ENCODE data around the gene HBEGF.
A peak's percentile ranks its signal among the peaks of the same experiment; 100 is the strongest.

HBEGF gene

DNA sequence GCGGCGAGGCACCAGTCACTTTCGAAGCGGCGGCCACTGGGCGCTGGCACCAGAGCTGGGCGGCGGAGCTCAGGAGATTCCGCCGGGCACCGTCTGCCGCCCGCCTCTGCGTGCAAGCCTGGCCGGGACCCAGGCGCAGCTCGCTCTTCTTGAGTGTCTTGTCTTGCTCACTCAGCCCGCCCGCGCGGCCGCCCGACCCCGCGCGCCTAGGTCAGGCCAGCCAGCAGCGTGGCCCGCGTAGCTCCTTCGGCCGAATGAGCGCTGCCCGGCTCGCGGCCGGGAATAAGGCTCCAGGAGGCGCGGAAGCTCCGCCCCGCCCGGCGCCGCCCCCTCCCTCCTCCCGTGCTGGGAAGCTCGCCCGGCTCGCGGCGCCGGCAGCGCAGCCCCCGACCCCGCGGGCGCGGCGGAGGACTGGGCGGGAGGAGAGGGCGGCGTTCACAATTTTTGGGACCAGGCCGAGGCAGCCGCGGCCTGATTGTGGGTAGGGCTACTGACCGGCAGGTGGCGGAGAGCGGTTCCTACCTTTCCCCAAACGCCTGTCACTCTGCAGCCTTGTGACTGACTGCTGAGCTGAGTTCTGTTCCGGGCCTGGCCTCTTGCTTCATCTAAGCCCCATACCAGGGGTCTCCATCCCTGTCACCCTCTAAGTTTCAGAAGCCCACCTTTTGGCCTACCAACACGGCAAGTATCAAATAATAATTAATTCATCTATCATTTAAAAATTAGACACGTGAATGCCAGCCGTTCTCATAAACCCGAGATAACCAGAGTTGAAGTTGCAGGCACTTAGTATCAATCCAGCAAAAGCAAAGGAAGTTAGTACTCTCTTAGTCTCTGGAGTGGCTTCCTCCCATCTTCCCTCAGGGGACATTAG is at the start of gene HBEGF:
HBEGF (minus strand) TSS at position 256 of the 874 bp plus-strand sequence. CDS start 275 bp downstream, outside the sequence.
- DNase-seq: peak; percentile 69

DNA sequence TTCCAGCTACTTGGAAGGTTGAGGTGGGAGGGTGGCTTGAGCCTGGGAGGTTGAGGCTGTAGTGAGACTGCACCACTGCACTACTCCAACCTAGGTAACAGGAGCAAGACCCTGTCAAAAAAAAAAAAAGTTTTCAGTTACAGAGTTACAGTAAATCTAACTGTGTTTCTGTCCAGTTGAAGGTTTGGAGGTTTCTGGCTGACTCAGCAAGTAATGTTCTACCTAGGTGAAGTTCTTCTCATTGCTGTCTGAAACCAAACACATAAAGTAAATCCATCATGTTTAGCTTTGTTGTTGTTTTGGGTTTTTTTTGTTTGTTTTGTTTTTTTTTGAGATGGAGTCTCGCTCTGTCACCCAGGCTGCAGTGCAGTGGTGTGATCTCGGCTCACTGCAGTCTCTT is 47.3 kb upstream of the HBEGF start:
- DNase-seq: no peak

- no peak for DNase-seq
These were observed 45.3 kb upstream of the HBEGF start for GRCh38 chr5:140391732-140392131.

- no peak for DNase-seq
These were observed 44.9 kb upstream of the HBEGF start for GRCh38 chr5:140391312-140391711.

- DNase-seq: no peak
These were observed 41.6 kb upstream of the HBEGF start for GRCh38 chr5:140388052-140388451.

DNA sequence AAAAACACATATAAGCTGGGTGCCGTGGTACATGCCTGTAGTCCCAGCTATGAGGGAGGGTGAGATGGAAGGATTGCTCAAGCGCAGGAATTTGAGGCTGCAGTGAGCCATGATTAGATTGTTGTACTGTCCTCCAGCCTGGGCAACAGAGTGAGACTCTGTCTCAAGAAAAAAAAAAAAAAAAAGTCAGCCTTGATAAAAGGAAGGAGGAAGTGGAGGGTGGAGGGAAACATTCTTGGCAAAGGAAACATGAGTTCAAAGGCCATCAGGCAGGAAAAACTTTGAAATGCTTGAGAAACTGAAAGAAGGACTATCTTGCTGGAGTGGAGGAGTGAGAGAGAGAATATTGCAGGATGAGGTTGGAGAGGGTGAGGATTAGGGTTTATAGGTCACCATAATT is 36.9 kb upstream of the HBEGF start:
- no peak for DNase-seq

DNA sequence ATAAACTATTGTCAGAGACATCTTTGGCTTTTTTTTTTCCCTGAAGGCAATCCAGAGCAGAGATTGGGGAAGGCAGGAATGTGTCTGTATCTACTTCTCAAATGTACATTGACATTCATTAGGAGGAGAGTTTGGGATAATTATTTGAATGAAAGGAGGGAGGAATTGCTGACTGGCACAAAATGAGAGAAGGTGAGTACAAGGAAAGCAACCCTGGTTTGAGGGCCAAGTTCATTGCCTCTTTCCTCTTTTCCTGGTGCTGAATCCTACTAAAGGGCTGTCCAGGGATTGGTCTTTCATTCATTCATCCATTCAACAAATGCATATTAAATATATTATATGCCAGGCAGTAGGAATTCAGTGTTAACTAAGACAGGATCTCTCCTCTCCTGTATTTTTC is 36.5 kb upstream of the HBEGF start:
- DNase-seq: no peak

GRCh38 chr5:140381972-140382371 is 35.6 kb upstream of the HBEGF start:
- no peak for DNase-seq

GRCh38 chr5:140381351-140381750 is 34.9 kb upstream of the HBEGF start:
- no peak for DNase-seq

GRCh38 chr5:140372971-140373487 is 26.6 kb upstream of the HBEGF start:
- peak; percentile 65 for DNase-seq

DNA sequence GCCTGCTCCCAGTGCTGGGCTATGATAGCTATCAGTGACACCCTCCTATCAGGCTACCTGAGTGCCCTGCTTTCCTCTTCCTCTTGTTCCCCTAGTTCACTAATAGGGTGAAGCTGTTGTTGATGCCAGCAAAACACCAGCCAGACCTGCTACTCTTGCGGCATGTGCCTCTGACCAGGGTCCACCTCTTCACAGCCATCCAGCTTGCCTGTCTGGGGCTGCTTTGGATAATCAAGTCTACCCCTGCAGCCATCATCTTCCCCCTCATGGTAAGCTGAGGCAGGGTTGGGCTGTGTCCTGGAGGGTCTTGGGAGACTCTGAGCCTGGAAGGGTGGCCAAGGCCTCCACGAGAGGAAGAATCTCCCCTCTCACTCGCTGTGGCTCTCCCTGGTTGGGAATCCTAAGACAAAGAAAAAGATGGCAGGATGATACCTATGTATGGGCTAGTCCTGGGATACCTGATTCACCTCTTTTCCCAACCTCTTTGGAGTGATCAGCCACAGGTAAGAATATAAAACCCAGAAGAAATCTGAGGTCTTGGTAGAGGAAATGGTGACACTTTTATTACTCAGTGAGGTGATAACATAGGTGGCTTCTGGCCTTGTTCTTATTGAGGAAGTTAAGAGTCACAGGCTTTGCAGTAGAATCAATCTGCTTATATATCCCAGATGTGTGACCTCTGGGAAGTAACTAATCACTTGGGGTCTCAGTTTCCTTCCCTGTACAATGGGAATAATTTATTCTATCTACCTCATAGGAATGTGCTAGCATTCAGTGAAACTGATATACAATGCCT is 25.2 kb upstream of the HBEGF start:
- DNase-seq: no peak

GRCh38 chr5:140367256-140368013 is 21.0 kb upstream of the HBEGF start:
- DNase-seq: no peak

GRCh38 chr5:140366589-140367255 is 20.3 kb upstream of the HBEGF start:
- no peak for DNase-seq

DNA sequence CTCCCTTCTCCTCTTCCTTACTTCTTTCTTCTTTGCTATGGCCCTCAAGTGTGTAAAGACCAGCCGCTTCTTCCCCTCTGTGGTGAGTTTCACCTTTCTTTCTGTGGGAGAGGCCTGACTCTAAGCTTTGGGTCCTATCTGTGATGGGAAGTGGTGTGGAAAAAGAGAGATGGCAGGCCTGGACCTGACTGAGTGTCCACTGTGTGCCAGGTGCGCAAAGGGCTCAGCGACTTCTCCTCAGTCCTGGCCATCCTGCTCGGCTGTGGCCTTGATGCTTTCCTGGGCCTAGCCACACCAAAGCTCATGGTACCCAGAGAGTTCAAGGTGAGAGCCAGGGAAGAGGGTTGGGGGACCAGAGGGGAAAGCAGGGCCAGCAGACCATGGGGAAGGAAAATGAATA is 19.5 kb upstream of the HBEGF start:
- no peak for DNase-seq

DNA sequence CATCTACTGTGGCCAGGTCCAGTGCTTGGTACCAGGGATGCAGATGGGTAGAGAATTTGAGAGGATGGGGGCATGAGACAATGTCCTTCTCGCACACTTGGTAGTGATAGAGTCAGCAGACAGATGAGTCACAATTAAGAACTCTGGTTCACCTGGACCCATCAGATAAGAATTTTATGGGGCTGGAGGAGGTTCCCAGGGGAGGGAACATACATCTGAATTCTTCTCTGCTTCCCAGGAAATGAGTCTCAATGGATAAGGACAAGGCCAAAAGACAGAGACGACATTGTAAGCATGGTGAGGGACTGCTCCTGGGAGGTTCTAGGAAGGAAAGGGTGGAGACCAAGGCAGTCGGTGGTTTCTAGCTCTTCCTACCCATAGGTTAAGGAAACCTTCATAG is 18.9 kb upstream of the HBEGF start:
- no peak for DNase-seq

DNA sequence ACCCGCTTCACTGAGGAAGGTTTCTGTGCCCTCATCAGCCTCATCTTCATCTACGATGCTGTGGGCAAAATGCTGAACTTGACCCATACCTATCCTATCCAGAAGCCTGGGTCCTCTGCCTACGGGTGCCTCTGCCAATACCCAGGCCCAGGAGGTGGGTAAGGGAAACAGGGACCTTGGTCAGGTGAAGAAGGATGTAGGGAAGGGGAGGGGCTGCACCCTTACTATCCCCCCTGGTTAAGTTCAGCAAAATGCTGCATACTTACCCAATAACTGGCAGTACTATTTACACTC is 18.0 kb upstream of the HBEGF start:
- DNase-seq: no peak

DNA sequence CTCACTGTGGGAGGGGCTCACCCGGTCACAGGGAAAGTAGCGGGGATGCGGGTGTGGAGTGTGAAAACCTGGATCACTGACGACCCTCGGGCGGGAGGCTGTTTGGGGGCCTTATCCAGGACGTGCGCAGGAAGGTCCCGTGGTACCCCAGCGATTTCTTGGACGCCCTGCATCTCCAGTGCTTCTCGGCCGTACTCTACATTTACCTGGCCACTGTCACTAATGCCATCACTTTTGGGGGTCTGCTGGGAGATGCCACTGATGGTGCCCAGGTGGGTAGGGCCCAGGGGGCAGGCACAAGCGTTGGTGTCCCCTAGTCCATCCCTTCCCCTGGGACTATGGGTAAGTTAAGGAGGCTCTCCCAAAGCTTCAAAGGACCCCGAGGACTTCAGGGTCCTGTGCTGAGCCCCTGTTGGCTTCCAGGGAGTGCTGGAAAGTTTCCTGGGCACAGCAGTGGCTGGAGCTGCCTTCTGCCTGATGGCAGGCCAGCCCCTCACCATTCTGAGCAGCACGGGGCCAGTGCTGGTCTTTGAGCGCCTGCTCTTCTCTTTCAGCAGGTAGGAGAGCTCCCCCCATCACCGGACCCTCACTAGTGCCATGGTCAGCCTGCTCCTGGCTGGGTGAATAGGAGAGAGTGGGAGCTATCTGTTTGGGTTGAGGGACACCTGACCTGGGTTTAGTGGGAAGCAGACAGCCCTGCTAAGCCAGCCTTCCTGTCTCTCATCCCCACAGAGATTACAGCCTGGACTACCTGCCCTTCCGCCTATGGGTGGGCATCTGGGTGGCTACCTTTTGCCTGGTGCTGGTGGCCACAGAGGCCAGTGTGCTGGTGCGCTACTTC is 17.4 kb upstream of the HBEGF start:
- no peak for DNase-seq

DNA sequence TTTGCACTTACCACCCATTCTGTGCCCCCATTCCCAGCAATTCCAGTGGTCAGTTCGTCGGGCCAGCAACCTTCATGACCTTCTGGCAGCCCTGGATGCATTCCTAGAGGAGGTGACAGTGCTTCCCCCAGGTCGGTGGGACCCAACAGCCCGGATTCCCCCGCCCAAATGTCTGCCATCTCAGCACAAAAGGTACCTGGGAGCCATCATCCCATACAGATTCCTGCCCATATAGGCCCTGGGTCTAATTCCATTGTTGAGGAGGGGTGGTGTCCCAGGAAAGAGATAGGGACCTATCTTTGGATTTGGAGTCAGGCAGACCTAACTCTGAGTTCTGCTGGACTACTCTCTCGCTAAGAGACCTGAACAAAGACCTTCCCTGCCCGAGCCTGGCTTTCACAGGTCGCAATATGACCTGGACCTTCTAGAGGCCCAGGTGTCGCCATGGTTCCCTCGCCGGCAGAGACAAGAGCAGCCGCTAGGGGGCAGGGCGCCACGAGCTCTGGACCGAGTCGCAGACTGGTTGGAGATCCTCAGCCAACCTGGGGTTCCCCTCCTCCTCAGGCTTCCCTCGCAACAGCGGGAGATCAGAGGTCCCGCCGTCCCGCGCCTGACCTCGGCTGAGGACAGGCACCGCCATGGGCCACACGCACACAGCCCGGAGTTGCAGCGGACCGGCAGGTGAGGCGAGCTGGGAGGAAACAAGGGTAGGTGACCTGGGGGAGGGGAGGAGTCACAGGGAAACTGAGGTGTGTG is 16.6 kb upstream of the HBEGF start:
- DNase-seq: peak; percentile 97

DNA sequence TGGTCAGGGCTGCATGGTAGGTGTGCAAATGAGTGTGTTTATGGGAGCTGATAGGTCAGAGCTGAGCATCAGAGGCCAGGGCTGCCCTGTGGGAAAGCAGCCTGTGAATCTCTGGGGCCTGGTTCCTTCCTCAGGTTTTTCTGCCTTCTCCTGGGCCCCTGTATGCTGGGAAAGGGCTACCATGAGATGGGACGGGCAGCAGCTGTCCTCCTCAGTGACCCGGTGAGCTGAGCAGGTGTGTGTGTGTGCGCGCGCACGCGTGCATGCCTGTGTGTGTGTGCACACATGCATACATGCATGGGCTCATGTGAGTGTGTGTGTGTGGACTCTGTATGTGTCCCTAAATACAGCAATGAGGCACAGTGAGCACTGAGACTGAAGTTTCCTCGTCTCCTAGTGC is 15.9 kb upstream of the HBEGF start:
- DNase-seq: no peak

DNA sequence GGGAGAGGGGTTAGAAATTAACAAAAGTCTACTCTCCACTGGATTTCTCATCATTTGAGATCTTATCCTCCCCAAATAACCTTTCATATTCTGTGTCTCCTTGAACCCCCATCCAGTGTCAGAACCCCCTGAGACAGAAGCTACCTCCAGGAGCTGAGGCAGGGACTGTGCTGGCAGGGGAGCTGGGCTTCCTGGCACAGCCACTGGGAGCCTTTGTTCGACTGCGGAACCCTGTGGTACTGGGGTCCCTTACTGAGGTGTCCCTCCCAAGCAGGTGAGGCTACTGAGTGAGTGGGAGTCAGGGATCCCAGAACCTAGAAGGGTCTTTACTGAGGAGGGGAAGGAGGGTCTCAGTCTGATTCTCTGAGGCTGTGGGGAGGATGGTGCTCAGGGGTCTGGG is 15.5 kb upstream of the HBEGF start:
- no peak for DNase-seq
